GM12891 (cell line): ENCODE data around the gene ENPEP.

Source experiments
- PAX5 ChIP-seq: IDR thresholded peaks from 2 replicates; pipeline ENCODE4 v1.6.1; 2011; ENCODE audit warnings: low read length, moderate library complexity, mild to moderate bottlenecking; ENCODE audit not compliant: insufficient read depth, severe bottlenecking
- POLR2A ChIP-seq: IDR thresholded peaks from 2 replicates; pipeline ENCODE4 v1.6.1; 2011; ENCODE audit warnings: low read depth, low read length, control low read depth
- POLR2AphosphoS5 ChIP-seq: IDR thresholded peaks from 2 replicates; pipeline ENCODE4 v1.6.1; 2011; ENCODE audit warnings: low read depth, low read length, control low read depth
- POU2F2 ChIP-seq: IDR thresholded peaks from 2 replicates; pipeline ENCODE4 v1.6.1; 2011; ENCODE audit warnings: low read depth, mild to moderate bottlenecking, control low read depth, low read length, moderate library complexity
- SPI1 ChIP-seq: IDR thresholded peaks from 2 replicates; pipeline ENCODE4 v1.6.1; 2011; ENCODE audit warnings: low read depth, low read length, control low read depth
- TAF1 ChIP-seq: IDR thresholded peaks from 2 replicates; pipeline ENCODE4 v1.6.1; 2011; ENCODE audit warnings: low read depth, low read length, control low read depth

DNA sequence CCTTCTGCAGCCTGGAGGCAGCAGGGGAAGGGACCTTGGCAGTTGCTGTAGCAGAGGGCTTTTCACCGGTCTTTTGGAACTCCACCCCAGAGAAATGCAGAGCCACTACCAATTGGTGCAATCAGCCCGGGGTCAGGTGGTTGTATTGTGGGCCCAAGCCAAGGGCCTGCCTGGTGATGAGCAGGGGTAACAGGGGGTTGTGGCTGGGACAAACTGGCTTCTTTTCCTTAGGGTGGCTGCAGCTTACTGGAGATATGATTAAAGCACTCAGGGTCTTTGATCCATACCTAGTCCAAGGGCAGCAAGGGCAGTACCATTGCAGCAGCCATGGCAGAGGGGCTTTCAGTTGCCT, 28.1 kb downstream of the ENPEP start:
- TF ChIP-seq POLR2A, result no peak
- no peak for TF ChIP-seq POLR2AphosphoS5
- no peak for TF ChIP-seq TAF1
- no peak for TF ChIP-seq PAX5
- no peak for TF ChIP-seq SPI1
- TF ChIP-seq POU2F2, result no peak
